ENCODE data around the gene PRXL2A.
A peak's percentile ranks its signal among the peaks of the same experiment; 100 is the strongest.
"Not testable (repeated sequence)": the region's sequence is repeated elsewhere in the genome, so short reads cannot be mapped to it uniquely, and the experiment has no call there.

Gene PRXL2A

GRCh38 chr10:80408242-80409101, at the start of gene PRXL2A:
PRXL2A (plus strand) TSS chr10:80408551; CDS start chr10:80420468, 11,917 bp downstream.
- DNase-seq (ENCODE audit: low read depth), result no peak

- DNase-seq (ENCODE audit: low read depth), result not testable (repeated sequence)
These were observed 49.4 kb upstream of the PRXL2A start for GRCh38 chr10:80358925-80359324.

- DNase-seq (ENCODE audit: low read depth), result no peak
These were observed 48.7 kb upstream of the PRXL2A start for GRCh38 chr10:80359644-80360043.

GRCh38 chr10:80365510-80365909, 42.8 kb upstream of the PRXL2A start:
- DNase-seq (ENCODE audit: low read depth), result no peak

GRCh38 chr10:80371467-80371866, 36.9 kb upstream of the PRXL2A start:
- no peak for DNase-seq (ENCODE audit: low read depth)

- no peak for DNase-seq (ENCODE audit: low read depth)
These were observed 35.7 kb upstream of the PRXL2A start for GRCh38 chr10:80372675-80373074.

GRCh38 chr10:80373502-80373901, 34.8 kb upstream of the PRXL2A start:
- no peak for DNase-seq (ENCODE audit: low read depth)

- no peak for DNase-seq (ENCODE audit: low read depth)
These were observed 28.6 kb upstream of the PRXL2A start for GRCh38 chr10:80379701-80380100.

GRCh38 chr10:80380185-80380584, 28.2 kb upstream of the PRXL2A start:
- DNase-seq (ENCODE audit: low read depth), result no peak

- peak; percentile 17 for DNase-seq (ENCODE audit: low read depth)
These were observed 25.4 kb upstream of the PRXL2A start for GRCh38 chr10:80382989-80383388.

GRCh38 chr10:80390740-80391139, 17.6 kb upstream of the PRXL2A start:
- DNase-seq (ENCODE audit: low read depth), result no peak

GRCh38 chr10:80392250-80392649, 16.1 kb upstream of the PRXL2A start:
- peak; percentile 21 for DNase-seq (ENCODE audit: low read depth)

- no peak for DNase-seq (ENCODE audit: low read depth)
These were observed 13.9 kb upstream of the PRXL2A start for GRCh38 chr10:80394358-80394916.

GRCh38 chr10:80397014-80397413, 11.3 kb upstream of the PRXL2A start:
- no peak for DNase-seq (ENCODE audit: low read depth)

GRCh38 chr10:80400136-80400804, 8.1 kb upstream of the PRXL2A start:
- DNase-seq (ENCODE audit: low read depth), result no peak

GRCh38 chr10:80405035-80405434, 3.3 kb upstream of the PRXL2A start:
- DNase-seq (ENCODE audit: low read depth), result no peak

- no peak for DNase-seq (ENCODE audit: low read depth)
These were observed 2.7 kb upstream of the PRXL2A start for GRCh38 chr10:80405626-80406025.

GRCh38 chr10:80406204-80406603, 2.1 kb upstream of the PRXL2A start:
- no peak for DNase-seq (ENCODE audit: low read depth)

GRCh38 chr10:80407812-80408241, 524 bp upstream of the PRXL2A start:
- no peak for DNase-seq (ENCODE audit: low read depth)

GRCh38 chr10:80409121-80409520, 770 bp downstream of the PRXL2A start:
- no peak for DNase-seq (ENCODE audit: low read depth)

- no peak for DNase-seq (ENCODE audit: low read depth)
These were observed 1.8 kb downstream of the PRXL2A start for GRCh38 chr10:80410122-80410521.

GRCh38 chr10:80410578-80411145, 2.3 kb downstream of the PRXL2A start:
- no peak for DNase-seq (ENCODE audit: low read depth)

- DNase-seq (ENCODE audit: low read depth), result no peak
These were observed 2.9 kb downstream of the PRXL2A start for GRCh38 chr10:80411267-80411668.
